ENCODE results near the gene DIAPH2. TPM values are rescaled to one million over a fixed set of nuclear protein-coding genes. Genes with fewer than 3 reads are reported as not detected.

Gene DIAPH2
- total and polyA plus RNA-seq, 2 donors (not counting 1 experiment from before 2014, with no cell fraction given): 16.8 to 18.5 TPM

DNA sequence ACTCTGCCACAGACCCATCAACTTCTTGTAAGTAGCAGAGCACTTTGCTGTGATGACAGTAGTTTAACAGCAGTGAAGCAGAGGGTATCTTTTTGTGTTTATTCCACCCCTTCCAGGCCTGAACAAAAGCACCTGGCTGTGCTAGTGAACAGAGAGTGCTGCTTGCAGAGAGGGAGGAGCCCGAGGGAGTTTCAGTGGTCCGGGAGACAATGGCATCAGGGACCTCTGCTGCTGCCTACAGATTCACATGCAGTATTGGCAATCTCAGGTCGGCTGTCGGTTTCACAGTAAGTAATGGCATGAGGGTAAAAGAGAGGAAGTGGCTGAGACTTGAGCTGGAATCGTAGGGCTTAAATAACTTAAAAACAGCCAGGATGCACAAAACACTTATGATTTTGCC, 954.9 kb downstream of the DIAPH2 start:
- Histone ChIP-seq H3K4me2 (ENCODE audit: extremely low read depth, insufficient read depth, low read length) (no peak overlapping the region), H3K4me3 (replicated peaks in 1 of 4; ENCODE audit: control extremely low read depth in 1 of 4, insufficient read depth in 1 of 4, low read depth in 3 of 4, low read length in 4 of 4) (no peak overlapping the region), H3K36me3 (ENCODE audit: control insufficient read depth, insufficient read depth, low read length) (no peaks in the 10 kb centered on the region), H3K9ac (ENCODE audit: insufficient read depth, low read length) (no peak overlapping the region), H3K27me3 (ENCODE audit: control insufficient read depth, insufficient read depth, low read length) (no peaks in the 10 kb centered on the region), H3K9me3 (ENCODE audit: control insufficient read depth, insufficient read depth, low read depth, low read length) (no peaks in the 10 kb centered on the region), H2AFZ (ENCODE audit: low read length) (no peak overlapping the region), H4K20me1 (ENCODE audit: control insufficient read depth, extremely low read depth, insufficient read depth, low read length) (no peaks in the 10 kb centered on the region), H3K27ac (ENCODE audit: insufficient read depth, low read length) (no peak overlapping the region), H3K79me2 (ENCODE audit: control insufficient read depth, insufficient read depth, low read length) (no peaks in the 10 kb centered on the region), H3K4me1 (ENCODE audit: control insufficient read depth, extremely low read depth, insufficient read depth, low read length) (no peaks in the 10 kb centered on the region)
- TF ChIP-seq EZH2 (IDR thresholded peaks at IDR 0.05; ENCODE audit: low read length, missing control alignments): no peak
- TF ChIP-seq, protein P1, sequence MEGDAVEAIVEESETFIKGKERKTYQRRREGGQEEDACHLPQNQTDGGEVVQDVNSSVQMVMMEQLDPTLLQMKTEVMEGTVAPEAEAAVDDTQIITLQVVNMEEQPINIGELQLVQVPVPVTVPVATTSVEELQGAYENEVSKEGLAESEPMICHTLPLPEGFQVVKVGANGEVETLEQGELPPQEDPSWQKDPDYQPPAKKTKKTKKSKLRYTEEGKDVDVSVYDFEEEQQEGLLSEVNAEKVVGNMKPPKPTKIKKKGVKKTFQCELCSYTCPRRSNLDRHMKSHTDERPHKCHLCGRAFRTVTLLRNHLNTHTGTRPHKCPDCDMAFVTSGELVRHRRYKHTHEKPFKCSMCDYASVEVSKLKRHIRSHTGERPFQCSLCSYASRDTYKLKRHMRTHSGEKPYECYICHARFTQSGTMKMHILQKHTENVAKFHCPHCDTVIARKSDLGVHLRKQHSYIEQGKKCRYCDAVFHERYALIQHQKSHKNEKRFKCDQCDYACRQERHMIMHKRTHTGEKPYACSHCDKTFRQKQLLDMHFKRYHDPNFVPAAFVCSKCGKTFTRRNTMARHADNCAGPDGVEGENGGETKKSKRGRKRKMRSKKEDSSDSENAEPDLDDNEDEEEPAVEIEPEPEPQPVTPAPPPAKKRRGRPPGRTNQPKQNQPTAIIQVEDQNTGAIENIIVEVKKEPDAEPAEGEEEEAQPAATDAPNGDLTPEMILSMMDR (conservative IDR thresholded peaks at IDR 0.05 in 1 of 2, IDR thresholded peaks at IDR 0.05 in 1 of 2; ENCODE audit: low read depth in 1 of 2, low read length in 2 of 2): no peak
- DNase-seq (ENCODE audit: low read depth in 2 of 2): no peak

Other genes with a start within 250 kb of the DIAPH2 start
- 0.77 and 1.2 TPM in 2 replicates for gene RPA4, start 199.1 kb downstream of the DIAPH2 start, total RNA-seq
- 0.05 and 0.08 TPM in 2 replicates for gene RPA4, start 199.1 kb downstream of the DIAPH2 start, polyA plus RNA-seq

Measured in fibroblast of lung (primary cell).